ENCODE data around the gene LSMEM2.

The LSMEM2 gene

GRCh38 chr3:50325113-50325480 is 46.2 kb downstream of the LSMEM2 start:
- DNase-seq = no peak

DNA sequence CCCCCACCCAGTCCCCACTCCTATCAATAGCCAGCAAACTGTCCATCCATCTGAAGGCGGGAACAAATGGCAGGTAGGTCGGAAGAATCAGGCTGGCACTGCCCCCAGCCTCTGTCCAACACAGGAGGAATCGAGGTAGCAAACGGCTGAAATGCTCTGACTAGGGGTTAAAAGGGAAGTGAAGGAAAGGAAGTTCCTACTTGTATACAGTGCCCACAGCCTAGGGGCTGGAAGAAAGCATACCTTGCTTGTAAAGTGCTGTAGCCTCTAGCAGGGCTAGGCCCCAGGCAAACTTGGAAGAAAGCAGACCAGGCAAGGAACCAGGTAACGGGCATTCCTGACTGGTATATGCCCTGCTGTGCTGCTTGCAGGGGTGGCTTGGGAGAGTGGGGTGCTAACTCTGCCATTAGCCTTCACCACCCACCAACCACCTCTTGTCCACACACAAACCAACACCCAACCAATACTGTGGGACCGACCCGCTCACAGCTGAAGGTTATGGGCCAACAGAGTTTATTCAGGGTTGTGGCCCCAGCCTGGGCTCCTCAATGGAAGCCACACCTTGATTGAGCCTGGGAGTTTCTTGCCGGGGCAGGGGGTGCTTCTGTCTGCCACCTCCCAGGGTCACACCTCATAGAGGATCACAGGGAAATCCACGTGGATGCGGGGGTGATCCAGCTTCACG is 46.8 kb downstream of the LSMEM2 start:
- DNase-seq = no peak

- DNase-seq = no peak
Measured at GRCh38 chr3:50326182-50326541, 47.3 kb downstream of the LSMEM2 start.

DNA sequence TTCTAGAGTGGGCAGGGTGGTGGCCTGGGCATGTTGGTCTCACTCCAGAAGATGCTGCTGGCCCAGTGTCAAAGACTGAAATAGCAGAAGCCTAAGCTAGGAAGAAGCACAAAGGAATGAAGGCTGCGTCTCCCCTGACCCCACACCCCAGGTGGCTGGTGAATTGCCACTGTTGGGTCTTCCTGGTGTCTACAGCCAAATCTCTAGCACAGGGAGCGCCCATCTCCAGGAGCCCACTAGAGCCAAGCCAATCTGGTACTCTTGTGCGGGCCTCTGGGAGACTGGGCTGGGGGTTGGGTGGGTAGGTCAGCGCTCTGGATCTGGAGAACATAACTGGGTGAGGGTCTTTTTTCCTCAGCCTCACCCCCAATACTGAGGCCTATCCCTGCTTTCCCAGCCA is 48.2 kb downstream of the LSMEM2 start:
- DNase-seq = no peak

GRCh38 chr3:50327943-50328691 is 49.2 kb downstream of the LSMEM2 start, which contains the start of gene TUSC2:
TSS of gene TUSC2 (minus strand) at chr3:50328223. CDS start at chr3:50328099, 124 bp downstream.
- DNase-seq = peak; percentile 90

- DNase-seq = no peak
Measured at GRCh38 chr3:50330330-50330729, 51.4 kb downstream of the LSMEM2 start.

DNA sequence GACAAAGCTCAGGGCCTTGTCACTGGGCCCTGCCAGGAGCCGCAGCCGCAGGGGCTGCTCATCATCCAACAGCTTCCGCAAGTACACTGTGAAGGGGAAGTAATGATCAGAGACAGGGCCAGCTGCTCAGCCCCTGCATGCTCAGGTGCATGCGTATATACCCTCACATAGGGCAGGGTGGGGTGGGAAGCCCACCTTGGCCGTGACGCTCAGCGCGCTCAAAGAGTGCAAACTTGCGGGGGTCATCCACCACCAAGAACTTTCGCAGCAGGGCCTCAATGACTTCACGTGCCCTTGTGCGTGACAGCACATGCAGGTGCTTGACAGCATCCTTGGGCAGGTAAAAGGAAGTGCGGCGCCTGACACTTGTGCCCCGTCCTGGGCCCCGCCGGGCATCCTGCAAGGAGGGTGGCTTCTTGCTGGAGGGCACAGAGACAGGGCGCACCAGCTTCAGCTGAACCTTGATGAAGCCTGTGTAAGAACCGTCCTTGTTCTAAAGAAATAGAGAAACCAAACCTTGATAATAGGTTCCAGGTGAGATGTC is 52.5 kb downstream of the LSMEM2 start:
- DNase-seq = no peak

DNA sequence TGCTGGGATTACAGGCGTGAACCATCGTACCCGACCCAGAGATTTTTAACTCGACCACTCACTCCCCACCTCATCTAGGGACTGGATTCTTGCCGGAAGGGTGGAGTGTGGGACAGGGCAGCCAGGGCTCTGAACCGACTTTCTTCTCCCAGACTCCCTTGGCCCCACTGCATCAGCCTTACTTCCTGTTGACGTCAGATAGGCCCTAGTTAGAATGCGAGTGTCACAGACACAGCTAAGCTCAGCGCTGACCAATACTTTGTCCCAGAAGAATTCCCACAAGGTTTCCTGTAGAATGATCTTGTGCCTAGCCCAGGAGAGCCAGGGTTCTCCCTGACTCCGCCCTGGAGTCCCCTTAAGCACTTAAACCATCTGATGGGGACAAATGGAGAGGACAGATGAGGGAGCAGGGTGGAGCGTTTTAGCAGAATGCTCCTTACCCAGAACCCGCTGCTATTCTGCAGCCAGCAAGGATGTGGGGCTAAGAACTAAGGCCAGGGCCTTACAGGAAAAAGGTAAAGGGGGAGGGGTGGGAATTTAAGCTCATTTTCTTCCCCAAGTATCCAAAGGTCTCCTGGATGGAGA is 54.9 kb downstream of the LSMEM2 start:
- DNase-seq = no peak

DNA sequence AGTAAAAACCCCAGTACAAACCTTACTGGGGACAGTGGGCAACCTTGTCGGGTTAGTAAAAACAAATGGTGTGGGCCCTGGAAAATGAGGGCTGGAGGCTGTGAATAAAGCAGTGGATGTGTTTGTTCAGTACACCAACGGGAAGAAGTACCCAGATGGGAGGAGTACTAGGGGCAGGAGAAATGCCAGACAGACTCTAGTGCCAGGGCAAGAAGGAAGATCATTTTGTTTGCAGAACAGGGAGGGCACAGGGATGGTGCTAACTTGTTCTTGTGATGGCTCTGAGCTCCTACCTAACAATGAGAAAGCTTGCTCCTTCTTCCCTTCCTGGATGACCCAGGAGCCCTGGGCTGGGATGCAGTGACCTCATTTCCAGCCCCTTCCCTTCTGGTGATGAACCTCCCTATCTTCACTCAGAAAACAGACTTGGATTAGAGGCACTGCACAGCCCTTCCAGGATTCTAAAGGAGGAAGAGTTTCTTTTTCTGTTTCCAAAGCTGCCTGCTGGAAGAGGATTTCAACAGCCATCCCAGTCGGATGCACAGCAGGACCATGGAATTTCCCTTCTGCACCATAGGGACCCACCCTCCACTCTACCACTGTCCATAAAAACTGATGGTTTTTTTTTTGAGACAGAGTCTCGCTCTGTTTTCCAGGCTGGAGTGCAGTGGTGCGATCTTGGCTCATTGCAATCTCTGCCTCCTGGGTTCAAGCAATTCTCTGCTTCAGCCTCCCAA is 55.6 kb downstream of the LSMEM2 start:
- DNase-seq = no peak

- no peak for DNase-seq
Measured at GRCh38 chr3:50336452-50337174, 57.7 kb downstream of the LSMEM2 start.

DNA sequence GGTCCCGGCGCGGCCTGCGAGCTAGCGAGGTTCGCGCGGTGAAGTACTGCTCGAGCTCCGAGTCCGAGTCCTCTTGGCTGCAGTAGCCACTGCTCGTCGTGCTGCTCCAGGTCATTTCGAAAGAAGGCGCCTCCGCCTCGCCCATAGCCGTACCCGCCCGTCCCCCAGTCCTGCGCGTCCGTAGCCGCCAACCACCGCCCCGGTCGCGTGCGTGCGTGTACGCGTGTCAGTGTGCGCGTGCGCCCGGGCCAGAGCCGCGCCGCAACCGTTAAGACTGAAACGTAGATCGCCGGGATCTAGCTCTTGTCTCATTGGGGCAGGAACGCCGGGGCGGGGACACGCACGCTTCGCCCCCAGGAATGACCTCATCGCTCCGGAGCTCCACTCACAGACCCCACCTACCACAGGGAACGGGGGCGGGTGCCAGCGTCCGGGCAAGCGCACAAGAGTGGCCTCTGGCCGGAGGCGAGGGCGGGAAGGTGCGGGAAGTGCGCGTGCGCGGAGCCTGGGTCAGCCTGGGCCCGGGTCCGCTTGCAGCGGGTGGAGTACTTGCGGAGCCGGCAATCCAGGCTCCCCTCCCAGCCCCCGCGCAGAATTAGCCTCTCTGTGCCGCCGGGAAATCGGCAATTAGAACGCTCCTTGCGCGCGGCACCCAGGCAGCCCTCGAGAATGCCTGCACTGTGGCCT is 58.4 kb downstream of the LSMEM2 start:
- peak; percentile 90 for DNase-seq

All from COR-L47 (cell line).